RCC 7860 (cell line): ENCODE results near the gene EPYC.

ENCODE experiments used
- DNase-seq: peaks from one replicate; pipeline ENCODE4 v3.0.0-alpha.2; 2015; ENCODE audit warnings: low spot score
- FAIRE-seq: peaks from 2 replicates; lab custom pipeline; 2012; peaks lifted over from hg19 to GRCh38; lab: Jason Lieb, UNC

Gene EPYC

DNA sequence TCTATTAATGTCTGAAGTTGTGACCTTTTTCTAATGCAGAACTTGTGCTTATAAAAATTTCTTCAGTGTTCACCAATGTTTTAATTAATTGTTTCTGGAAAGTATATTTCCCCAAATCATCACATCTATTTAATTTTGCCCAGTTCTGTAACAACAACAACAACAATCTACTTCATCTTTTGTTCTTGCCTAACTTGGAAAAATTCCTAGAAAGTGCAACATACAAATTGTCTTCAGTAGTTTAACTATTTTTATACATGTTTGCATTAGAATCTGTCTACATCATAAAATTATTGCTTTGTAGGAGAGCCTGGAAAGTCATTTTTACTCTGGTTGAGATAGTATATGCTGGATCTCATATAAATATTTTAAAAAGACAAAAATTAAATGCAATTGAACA is 88.3 kb downstream of the EPYC start:
- DNase-seq (no peak), FAIRE-seq (no peak)

DNA sequence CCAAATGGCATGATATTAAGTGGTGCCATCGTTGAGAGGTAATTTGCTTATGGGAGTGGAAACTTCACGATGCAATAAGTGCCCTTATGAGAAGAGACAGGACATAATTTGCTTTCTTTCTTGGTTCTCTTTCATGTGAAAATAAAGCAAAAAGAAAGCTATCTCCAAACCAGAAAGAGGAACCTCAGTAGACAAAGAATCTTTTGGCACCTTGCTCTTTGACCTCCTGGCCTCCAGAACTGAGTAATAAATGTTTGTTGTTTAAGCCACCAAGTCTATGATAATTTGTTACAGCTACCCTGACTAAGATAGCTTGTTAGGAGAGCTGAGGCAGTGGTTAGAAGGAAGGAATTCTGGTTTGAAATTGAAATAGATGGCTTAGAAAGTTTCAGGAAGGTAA is 89.4 kb downstream of the EPYC start:
- FAIRE-seq (no peak), DNase-seq (no peak)
